GM19468 (cell line): ENCODE measurements around the gene PRDM16.

Experiments
- ATAC-seq: cut with Tn5 transposase; IDR thresholded peaks from one replicate; pipeline ENCODE4 v1.9.1; 2021; ENCODE audit warnings: mild to moderate bottlenecking, moderate library complexity, moderate number of reproducible peaks; ENCODE audit not compliant: unreplicated experiment; ENCODE audit errors: extremely low read depth

PRDM16 gene

DNA sequence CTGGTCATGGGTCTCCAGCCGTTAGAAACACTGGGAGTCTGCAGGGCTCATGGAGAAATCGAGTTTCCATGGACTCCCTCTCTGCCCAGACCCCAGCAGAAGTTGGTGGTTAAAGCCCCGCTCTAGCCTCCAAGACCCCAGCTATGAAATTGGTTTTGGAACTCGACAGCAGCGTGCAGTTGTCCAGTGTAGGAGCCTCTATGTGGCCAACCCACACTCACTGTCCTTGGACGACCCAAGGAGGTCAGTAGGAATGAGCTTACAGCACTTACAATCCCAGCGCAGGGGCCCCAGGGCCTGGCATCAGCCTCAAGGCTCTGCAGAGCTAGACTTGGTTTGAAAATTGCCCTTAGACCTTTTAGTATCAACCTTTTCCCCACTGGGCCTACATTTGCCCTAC, 3.2 kb upstream of the PRDM16 start:
- ATAC-seq: no peak

DNA sequence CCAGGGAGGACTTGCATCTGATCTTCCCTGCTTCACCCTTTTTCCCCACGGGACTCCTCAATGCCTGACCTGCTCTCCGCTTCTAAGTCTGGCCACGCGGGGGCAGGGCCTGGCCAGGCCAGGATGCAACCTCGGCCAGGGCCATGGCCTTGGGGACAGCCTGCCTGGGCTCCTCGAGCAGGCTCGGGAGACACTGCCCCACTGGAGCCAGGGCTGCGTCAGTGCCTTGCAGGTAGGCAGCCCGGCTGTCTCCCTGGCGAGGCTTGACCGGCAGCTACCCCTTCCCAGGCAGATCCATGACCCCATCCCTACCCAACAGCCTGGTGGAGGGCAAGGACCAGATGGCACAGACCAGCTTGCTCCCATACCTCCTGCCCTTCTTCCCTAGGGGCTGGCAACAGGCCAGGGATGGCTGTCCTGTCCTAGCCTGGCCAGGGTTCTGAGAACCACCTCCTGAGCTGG, 2.7 kb upstream of the PRDM16 start:
- ATAC-seq: no peak

GRCh38 chr1:3066826-3067225, 2.2 kb upstream of the PRDM16 start:
- no peak for ATAC-seq

DNA sequence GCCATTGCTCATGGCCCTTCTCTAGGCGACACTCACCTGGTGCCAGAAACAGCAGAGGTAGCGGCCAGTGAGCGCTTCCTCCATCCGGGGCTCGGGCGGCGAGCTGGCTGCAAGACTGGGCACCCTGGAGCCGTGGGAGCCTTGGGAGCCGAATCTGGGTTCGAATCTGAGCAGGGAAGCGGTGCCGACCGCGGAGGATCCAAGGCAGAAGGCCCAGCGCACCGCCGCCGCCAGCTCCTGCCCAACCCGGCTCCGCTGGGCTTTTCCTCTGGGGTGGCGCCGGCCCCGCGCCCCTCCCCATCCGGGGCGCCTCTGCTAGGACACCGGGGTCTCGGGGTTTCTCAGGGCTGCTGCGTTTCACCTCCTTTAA, 1.7 kb upstream of the PRDM16 start:
- ATAC-seq: no peak

DNA sequence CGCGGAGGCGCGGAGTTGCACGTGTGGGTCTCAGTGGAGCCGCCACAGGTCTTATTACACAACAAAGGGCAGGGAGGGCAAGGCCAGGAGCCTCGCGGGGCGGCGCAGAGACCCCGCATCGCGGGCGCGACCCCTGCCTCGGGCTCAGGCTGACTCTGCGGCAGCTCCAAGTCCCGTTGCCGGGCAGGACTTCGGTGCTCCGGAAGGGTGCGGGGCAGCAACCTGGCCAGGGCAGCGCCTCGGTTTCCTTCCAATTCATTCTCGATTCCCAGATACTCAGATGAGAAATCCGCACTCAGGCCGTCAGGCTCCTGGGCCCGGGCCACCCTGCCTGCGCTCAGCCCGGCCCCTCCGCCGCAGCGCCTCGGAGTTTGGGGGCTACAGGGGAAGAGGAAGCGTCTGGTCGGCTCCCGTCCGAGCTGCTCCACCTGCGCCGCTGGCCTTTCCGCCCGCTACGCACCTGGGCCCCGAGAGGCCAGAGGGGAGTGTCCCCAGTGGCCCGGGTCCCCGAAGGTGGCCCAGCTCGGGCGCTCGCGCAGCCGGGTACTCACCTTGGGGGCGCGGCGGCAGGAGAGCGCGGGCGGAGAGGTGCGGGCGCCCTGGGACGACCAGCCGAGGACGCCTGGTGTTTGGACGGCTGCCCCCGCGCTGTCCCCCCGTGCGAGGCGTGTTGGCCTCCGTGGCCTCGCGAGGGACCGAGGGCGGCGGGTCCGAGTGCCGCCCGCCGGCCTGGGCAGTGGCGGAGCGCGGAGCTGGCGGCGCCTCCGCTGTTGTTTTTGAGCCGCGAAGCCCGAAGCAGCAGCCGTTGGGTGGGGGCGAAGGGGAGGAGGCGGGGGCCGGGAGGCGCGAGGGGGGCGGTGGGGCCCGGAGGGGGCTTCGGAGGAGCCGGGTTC, 1.1 kb upstream of the PRDM16 start:
- ATAC-seq: no peak

- ATAC-seq: no peak
Measured at GRCh38 chr1:3069491-3070308, 697 bp downstream of the PRDM16 start.

GRCh38 chr1:3070309-3070643, 1.3 kb downstream of the PRDM16 start:
- no peak for ATAC-seq

DNA sequence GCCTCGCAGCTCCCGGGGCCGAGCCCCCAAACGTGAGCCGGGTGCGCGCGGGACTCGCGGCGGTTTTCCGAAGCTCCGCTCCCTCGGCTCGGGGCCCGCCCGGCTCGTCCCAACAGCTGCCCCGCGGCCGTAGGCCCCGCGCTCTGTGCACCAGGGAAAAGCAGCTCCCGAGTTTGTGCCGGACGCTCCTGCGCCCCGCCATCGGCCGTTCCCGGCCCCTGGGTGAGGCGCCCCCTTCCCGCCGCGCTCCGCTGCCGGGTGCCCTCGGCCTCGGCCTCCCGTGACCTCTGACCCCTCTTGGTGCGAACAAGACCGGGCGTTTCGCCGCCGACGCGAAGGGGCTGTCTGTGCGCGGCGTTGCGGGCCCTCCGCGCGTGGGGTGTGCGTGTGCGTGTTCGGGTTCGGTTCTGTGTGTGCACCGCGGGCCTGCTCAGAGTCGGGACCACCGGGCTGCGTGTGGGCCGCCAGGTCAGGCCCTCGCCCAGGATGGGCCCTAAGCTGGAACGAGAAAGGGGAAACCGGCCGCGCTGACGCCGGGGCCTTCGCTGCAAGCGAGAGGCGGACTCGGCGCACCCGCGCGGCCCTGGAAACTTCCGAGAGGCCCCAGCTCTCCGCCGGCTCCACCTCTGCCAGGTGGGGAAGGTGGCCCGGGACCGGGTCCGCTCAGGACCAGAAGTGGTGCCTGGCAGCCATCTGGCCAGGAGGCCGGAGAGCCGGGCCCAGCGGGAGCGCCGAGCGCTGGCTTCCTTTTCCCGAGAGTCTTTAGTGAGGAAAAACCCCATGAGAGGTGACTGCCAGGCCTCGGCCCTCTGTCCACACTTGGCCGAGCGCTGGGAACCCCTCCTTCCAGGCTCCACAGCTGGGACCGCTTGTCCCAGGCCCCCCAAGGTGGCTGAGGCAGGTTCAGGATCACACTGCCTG, 1.9 kb downstream of the PRDM16 start:
- ATAC-seq: no peak

DNA sequence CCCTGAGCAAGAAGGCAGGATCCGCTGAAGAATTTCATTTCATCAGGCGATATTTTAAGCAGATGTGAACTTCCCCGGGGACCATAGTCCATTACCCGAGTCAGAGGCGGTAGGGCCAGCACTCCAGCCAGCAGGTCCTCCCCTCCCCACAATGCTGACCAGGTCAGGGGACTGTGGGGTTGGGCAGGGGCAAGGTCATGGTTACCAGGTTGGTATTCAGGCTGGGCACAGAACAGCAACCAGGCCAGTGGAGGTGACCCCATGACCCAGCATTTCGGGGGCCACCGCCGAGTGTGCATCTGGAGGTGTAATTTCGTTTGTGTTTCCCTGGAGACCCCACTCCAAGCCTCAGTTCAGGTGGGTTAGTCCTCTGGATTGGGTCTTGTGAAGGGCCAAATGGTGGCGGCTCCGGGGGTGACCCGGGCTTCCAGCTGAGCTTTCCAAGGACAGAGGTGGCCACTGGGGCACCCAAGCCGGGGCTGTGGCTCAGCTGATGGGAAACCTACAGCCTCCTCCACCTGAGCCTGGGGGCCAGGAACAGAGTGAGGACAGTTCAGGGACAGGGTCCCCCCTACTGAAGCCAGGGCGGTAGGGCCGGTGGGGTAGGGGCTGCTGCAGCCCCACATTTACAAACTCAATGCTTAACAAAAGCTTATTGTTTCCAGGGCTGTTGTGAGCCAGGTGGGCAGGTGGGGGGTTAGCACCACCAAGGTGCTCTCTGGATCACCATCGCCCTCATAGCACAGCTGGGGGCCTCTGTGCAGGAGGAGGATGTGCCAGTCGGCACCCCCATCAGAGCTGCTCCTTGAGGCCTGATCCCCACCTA, 2.8 kb downstream of the PRDM16 start:
- no peak for ATAC-seq

DNA sequence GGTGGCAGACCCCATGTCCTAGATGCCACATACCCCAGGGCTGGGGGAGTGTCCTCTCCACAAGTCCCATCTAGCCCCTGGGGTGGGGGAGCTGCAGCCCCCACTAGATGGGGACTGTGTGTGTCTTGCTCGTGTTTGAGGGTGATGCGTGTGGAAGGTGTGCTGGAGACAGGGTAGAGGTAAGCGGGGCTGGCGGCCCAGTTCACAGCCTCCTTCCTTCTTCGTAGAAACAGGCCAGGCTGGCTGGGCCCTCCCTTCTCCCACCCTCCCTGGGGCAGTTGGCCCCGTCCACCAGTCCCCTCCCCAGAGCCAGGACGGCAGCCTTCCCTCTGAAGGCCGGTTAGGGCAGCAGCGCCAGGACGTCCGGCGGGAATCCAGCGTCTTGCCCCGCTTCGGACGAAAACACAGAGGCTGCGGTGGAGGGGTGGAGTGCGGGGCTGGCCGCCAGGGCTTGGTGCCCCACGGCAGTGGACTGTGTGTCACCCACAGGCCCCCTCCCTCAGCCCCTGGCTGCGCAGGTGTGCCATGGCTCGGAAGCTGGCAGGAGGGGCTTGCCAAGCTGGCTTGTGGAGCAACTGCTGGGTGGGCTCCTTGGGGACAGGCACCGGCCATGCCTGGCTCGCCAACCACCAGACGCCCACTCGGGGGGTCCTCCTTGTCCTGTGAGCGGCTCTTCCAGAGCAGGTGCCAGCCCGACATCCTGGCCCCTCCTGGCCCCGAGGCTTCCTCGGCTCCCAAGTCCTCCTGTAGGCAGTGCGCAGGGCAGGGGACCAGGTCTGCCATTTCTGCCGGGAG, 3.6 kb downstream of the PRDM16 start:
- no peak for ATAC-seq

GRCh38 chr1:3073186-3073488, 4.1 kb downstream of the PRDM16 start:
- no peak for ATAC-seq

DNA sequence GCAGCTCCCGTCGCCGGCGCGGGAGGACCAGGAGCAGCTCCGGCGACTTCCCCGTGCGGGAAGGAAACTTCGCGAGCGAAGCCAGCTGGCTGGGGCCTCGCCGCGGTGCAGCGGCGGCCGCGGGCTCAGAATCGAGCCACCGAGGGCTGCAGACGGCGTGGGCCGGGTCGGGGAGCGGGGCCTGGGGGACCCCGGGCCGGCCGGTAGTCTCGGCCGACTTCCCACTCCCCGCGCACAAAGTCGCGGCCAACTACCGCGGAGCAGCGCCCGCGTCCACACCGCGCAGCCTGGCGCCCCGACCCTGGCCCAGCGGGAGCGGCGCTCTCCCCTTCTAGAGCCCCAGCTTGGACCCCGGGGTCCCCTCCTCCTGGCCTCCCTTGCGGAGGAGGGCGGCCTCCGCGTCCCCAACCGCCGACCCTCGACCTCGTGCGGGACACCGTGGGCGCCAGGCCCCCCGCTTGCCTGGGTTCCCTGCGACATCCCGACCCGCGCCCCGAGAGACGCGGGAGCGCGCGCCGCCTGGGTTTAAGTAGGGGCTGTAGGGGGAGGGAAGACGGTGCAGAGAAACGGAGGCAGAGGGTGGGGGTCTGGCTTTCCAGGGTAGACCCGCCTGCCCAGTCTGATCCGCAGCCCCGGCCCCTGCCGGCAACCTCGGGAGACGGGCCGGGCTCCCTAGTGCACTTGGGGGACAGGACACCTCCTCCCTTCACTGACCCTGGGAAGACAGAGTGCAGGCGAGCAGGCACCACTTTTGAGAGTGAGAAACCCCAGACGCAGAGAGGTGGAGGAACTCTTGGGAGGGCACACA, 4.7 kb downstream of the PRDM16 start:
- ATAC-seq: no peak

- ATAC-seq: no peak
Measured at GRCh38 chr1:3074297-3074741, 5.3 kb downstream of the PRDM16 start.

- no peak for ATAC-seq
Measured at GRCh38 chr1:3074800-3075199, 5.8 kb downstream of the PRDM16 start.

- no peak for ATAC-seq
Measured at GRCh38 chr1:3075666-3076362, 6.8 kb downstream of the PRDM16 start.

- ATAC-seq: no peak
Measured at GRCh38 chr1:3076363-3076740, 7.3 kb downstream of the PRDM16 start.

DNA sequence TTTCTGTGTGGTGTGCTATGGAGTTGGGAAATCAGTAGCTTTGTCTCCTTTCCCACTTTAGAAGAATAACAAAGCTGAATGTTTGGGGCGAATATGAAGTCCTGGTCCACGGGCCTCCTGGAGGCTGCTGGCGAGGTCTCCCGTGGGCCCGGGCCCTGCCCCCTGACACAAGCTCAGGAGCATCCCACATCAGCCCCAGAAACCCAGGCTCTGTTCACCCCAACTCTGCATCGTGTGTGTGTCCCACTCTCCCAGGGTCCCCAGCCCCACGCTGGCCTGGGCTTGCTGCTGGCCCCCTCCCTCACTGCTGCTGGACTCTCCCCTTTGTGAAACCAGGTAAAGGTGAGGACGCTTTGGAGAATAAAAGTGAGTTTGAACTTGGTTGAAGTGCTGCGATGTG, 8.1 kb downstream of the PRDM16 start:
- no peak for ATAC-seq

DNA sequence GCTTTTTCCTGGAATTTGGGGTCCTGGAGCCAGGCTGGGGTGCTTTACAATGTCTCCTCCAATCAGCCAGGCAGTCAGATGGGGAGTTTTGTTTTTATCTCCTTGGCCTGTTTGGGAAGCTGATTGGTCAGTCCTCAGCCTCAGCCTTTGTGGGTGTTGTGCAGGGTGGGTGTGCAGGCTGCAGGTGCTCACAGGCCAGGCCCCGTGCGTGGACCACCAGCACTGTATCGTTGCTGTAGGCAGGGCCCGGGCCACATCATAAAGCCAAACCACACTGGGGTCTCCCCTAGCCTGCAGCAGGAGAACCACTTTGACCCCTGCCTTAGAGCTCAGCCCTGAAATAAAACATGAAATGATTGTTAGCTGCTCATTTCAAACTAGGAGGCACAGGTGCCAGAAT, 8.6 kb downstream of the PRDM16 start:
- ATAC-seq: no peak
